ENCODE data around the gene PUSL1. TPM values are rescaled to one million over a fixed set of nuclear protein-coding genes. Genes with fewer than 3 reads are reported as not detected.

The PUSL1 gene
- total RNA-seq, 2 experiments from 2014 or later = 26.3 to 27.2 TPM

- no peaks in the 10 kb centered on the region for H3K9me3 Mint-ChIP-seq (ENCODE audit: low read depth)
- no peaks in the 10 kb centered on the region for H3K36me3 Mint-ChIP-seq
Measured at GRCh38 chr1:1348420-1349255, 40.2 kb downstream of the PUSL1 start.

DNA sequence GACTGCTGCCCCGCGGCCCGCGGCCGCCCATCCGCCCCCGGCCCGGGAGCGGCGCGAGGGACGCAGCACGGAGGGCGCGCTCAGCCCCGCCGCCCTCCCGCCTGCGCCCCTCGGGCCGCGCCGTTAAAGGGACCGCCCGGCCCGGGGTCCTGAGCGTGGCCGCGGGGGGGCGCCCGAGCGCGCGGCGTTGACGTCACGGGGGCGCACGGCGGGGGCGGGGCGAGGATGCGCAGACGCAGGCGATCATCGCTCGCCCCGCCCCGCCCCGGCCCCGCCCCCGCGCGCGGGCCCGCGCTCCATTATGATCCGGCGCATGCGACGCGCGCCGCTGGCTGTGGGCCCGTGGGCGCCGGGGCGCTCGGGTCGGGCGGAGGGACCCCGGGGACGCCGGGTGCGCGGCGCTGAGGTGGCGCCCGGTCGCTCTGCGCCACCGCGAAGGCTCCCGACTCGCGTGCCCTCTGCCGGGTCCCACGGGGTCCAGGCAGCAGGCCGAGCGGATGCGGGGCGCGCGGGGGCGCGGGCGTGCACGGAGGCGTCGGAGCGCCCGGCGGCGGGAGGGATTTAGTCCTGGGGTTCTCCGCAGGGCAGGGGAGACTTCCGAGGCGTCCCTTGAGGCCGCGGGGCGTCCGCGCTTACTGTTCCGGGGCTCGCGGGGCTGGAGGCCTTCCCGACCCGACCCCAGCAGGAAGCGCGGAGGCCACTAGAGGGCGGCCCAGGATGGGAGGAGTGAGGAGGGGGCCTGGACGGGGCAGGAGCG is 41.0 kb downstream of the PUSL1 start, which contains the start of gene DVL1:
Gene DVL1, minus strand, starts transcription at position 163 of the 757 bp plus-strand sequence. CDS start 353 bp downstream, outside the sequence.
- CTCF ChIA-PET = interaction anchor here (1.2 to 1.8 kb wide), 3 partner anchors 22 to 92 kb away, joined by 3 to 16 read pairs (median 16); partner anchors contain the start of gene AURKAIP1
- Mint-ChIP-seq H3K9me3 (ENCODE audit: low read depth) (no peaks in the 10 kb centered on the region), H3K36me3 (no peaks in the 10 kb centered on the region), H3K4me3 (peak within 1 kb of the TSS; percentile 71), H3K27me3 (peaks cover 25% of the 10 kb centered on the region), H3K4me1 (peaks cover 25% of the 10 kb centered on the region), H3K27ac (peak within 1 kb of the TSS; percentile 24)
- DNase-seq (peak; percentile 79), ATAC-seq (peak; percentile 83)

More at GRCh38 chr1:1348420-1349255, 40.2 kb downstream of the PUSL1 start:
- Mint-ChIP-seq H3K4me1 (peaks cover 23% of the 10 kb centered on the region), H3K4me3 (peak overlapping the region; percentile 71), H3K27ac (peak overlapping the region; percentile 24), H3K27me3 (peaks cover 18% of the 10 kb centered on the region)
- DNase-seq (no peak), ATAC-seq (peak; percentile 50)
- CTCF ChIA-PET = interaction anchor here (1.0 to 1.9 kb wide), 7 partner anchors 23 to 227 kb away, joined by 3 to 16 read pairs (median 6); partner anchors contain the start of genes AURKAIP1 and CCNL2

GRCh38 chr1:1351511-1352427 is 43.4 kb downstream of the PUSL1 start:
- CTCF ChIA-PET = interaction anchor here (1.7 to 5.0 kb wide), 2 partner anchors 19 to 89 kb away, joined by 3 to 42 read pairs; no protein-coding TSS in a partner anchor
- H3K9me3 Mint-ChIP-seq (ENCODE audit: low read depth) = no peaks in the 10 kb centered on the region
- H3K27ac Mint-ChIP-seq = no peak overlapping the region
- H3K4me1 Mint-ChIP-seq = peaks cover 19% of the 10 kb centered on the region
- peak overlapping the region; percentile 37 for H3K4me3 Mint-ChIP-seq
- H3K36me3 Mint-ChIP-seq = no peaks in the 10 kb centered on the region
- peaks cover 25% of the 10 kb centered on the region for H3K27me3 Mint-ChIP-seq
- DNase-seq (no peak), ATAC-seq (no peak)

DNA sequence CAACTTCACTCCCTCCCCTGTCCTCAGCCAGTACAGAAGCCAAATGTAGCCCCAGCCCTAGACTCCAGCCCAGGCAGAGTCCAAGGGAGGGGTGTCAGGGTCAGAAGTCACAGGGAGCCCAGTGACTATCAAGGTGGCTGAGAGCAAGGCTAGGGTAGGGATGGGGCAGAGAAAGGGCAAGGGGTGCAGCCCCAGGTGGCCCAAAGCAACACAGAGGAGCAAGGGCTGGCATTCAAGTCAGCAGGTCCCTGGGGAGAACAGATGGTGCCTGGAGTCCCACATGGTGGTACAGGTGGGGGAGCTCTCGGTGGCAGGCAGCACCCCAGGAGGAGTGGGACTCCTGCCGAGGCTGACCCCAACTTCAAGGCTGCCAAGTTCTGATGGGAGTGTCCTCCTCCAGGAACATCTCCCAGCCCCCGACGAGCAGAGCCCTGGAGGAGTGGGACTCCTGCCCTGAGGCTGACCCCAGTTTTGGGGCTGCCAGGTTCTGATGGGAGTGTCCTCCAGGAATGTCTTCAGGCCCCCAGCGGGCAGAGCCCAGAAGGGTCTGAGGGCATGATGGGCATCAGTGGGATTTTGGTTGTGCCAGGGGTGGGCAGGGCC is 44.5 kb downstream of the PUSL1 start:
- H3K36me3 Mint-ChIP-seq = no peaks in the 10 kb centered on the region
- no peaks in the 10 kb centered on the region for H3K9me3 Mint-ChIP-seq (ENCODE audit: low read depth)
- peaks cover 10% of the 10 kb centered on the region for H3K4me1 Mint-ChIP-seq
- H3K4me3 Mint-ChIP-seq = no peak overlapping the region
- ATAC-seq = no peak
- no peak for DNase-seq
- CTCF ChIA-PET = interaction anchor here (1.0 to 5.0 kb wide), 3 partner anchors 17 to 88 kb away, joined by 3 to 42 read pairs (median 3); partner anchors contain the start of gene CCNL2
- peaks cover 25% of the 10 kb centered on the region for H3K27me3 Mint-ChIP-seq
- H3K27ac Mint-ChIP-seq = no peak overlapping the region

GRCh38 chr1:1353389-1354151 is 45.2 kb downstream of the PUSL1 start:
- Mint-ChIP-seq H3K36me3 (no peaks in the 10 kb centered on the region), H3K27me3 (peaks cover 25% of the 10 kb centered on the region), H3K9me3 (ENCODE audit: low read depth) (no peaks in the 10 kb centered on the region), H3K4me3 (no peak overlapping the region), H3K27ac (no peak overlapping the region), H3K4me1 (peaks cover 7% of the 10 kb centered on the region)
- DNase-seq = no peak
- CTCF ChIA-PET = interaction anchor here (1.0 to 5.0 kb wide), 3 partner anchors 17 to 87 kb away, joined by 3 to 42 read pairs (median 3); partner anchors contain the start of gene CCNL2
- ATAC-seq = no peak

DNA sequence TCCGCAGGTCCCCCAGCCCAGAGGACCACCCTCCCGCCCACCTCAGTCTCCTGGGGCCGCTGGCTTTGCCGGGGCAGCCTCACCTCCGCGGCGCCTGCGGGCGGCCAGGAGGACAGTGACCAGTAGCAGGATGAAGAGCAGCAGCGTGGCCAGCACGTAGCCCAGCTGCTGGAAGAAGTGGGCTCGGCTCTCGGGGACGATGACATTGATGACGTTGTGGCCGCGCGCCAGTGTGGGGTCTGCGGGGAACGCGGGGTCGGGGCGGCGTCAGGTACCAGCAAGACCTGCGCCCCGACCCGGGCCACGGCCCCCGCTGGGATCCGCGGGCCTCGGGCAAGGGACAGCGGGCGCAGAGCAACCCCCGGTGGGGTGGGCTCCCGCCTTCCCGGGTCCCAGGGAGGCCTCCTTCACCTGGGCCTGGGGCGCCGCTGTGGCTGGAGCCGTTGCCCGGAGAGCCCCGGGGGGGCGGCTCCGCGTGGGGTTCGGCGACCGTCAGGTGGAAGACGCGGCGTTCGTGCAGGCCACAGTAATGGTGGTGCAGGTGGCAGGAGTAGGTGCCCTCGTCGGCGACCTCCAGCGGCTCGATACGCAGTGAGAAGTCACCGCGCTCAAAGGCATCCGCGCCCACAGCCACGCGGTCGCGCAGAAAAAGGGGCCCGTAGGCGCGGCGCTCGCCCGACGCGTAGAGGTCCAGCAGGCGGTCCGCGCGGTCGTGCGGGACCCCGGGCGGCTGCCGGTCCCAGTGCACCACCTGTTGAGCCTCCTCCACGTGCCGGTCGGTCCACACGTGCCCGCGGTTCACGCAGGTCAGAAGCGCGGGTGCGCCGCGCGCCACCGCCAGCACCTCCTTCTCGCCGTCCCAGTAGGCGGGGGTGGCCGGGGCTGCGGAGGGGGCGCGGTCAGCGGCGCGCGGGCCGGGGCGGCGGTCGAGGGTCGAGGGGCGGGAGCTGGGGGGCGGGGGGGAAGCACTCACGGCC is 46.2 kb downstream of the PUSL1 start:
- Mint-ChIP-seq H3K9me3 (ENCODE audit: low read depth) (no peaks in the 10 kb centered on the region), H3K36me3 (no peaks in the 10 kb centered on the region), H3K27ac (no peak overlapping the region), H3K4me3 (no peak overlapping the region), H3K4me1 (peaks cover 15% of the 10 kb centered on the region), H3K27me3 (peaks cover 25% of the 10 kb centered on the region)
- CTCF ChIA-PET = interaction anchor here (5.0 kb wide), 1 partner anchor 16 kb away, joined by 42 read pairs; no protein-coding TSS in a partner anchor
- DNase-seq = no peak
- ATAC-seq = no peak

- DNase-seq (no peak), ATAC-seq (no peak)
- Mint-ChIP-seq H3K36me3 (no peaks in the 10 kb centered on the region), H3K4me3 (no peak overlapping the region), H3K9me3 (ENCODE audit: low read depth) (no peaks in the 10 kb centered on the region), H3K27ac (no peak overlapping the region), H3K27me3 (peaks cover 25% of the 10 kb centered on the region), H3K4me1 (peaks cover 15% of the 10 kb centered on the region)
- CTCF ChIA-PET = interaction anchor here (5.0 kb wide), 1 partner anchor 15 kb away, joined by 42 read pairs; no protein-coding TSS in a partner anchor
Measured at GRCh38 chr1:1355416-1355815, 47.0 kb downstream of the PUSL1 start.

DNA sequence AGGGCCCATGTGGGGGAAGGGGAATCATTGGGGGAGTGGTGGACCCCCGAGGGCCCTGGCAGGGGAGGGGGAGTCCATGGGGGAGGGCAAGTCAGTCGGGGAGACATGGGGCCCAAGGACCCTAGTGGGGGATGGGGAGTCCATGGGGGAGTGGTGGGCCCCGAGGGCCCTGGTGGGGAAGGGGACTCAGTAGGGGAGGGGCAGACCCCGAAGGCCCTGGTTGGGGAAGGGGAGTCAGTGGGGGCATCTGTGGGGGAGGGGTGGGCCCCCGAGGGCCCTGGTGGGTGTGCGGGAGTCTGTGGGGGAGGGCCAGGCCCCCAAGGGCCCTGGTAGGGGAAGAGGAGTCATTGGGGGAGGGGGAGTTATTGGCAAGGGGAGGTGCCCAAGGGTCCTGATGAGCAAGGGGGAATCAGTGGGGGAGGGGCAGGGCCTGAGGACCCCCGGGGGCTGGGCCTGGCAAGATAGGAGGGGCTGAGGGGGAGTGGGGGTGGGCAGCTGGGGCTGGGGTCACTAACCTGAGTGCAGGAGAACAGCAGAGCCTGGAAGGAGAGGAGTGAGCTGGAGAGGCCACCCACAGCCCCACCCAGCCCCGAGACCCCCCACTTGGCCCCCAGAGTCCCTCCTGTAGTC is 47.9 kb downstream of the PUSL1 start:
- Mint-ChIP-seq H3K4me3 (no peak overlapping the region), H3K36me3 (no peaks in the 10 kb centered on the region)
- CTCF ChIA-PET = interaction anchor here (5.0 kb wide), 1 partner anchor 14 kb away, joined by 42 read pairs; no protein-coding TSS in a partner anchor

DNA sequence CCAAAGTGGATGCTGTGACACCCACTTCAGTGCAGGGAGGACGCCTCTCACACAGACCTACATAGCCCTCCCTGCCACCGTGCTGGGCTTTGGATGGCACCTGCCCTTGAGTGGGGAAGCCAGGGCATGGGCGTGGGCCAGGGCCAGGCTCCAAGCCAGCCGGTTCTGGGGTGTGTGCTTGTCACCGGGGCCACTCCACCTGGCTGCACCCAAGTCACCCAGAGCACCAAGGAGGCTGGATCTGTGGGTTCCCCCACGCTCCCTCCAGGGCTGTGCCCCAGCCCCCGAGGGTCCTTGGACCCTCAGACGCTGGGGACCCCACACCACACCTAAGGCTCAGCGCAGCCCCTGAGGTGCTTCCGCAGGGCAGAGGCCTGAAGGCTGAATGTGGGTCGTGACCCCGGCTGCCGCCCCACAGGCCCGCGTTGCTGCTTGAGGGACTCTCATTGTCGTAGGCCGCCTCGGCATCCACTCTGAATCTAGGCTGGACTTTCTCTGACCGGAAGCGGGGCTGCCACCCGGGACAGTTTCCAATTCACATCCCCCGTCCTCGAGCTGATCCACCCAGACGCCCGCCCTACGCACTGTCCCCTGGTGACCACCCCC is 48.5 kb downstream of the PUSL1 start:
- CTCF ChIA-PET = interaction anchor here (1.2 kb wide), 1 partner anchor 15 kb away, joined by 3 read pairs; no protein-coding TSS in a partner anchor
- H3K9me3 Mint-ChIP-seq (ENCODE audit: low read depth) = no peaks in the 10 kb centered on the region
- no peak overlapping the region for H3K27ac Mint-ChIP-seq
- peaks cover 15% of the 10 kb centered on the region for H3K4me1 Mint-ChIP-seq
- DNase-seq (no peak), ATAC-seq (no peak)
- H3K4me3 Mint-ChIP-seq = no peak overlapping the region
- H3K36me3 Mint-ChIP-seq = no peaks in the 10 kb centered on the region
- peaks cover 25% of the 10 kb centered on the region for H3K27me3 Mint-ChIP-seq

More for the DNA sequence above, 47.9 kb downstream of the PUSL1 start:
- no peak overlapping the region for H3K27ac Mint-ChIP-seq
- DNase-seq (no peak), ATAC-seq (no peak)
- H3K4me1 Mint-ChIP-seq = peaks cover 15% of the 10 kb centered on the region
- no peaks in the 10 kb centered on the region for H3K9me3 Mint-ChIP-seq (ENCODE audit: low read depth)
- H3K27me3 Mint-ChIP-seq = peaks cover 25% of the 10 kb centered on the region

- Mint-ChIP-seq H3K36me3 (no peaks in the 10 kb centered on the region), H3K4me3 (no peak overlapping the region), H3K27me3 (peaks cover 14% of the 10 kb centered on the region), H3K4me1 (peaks cover 11% of the 10 kb centered on the region), H3K27ac (no peak overlapping the region), H3K9me3 (ENCODE audit: low read depth) (no peaks in the 10 kb centered on the region)
- ATAC-seq = no peak
- CTCF ChIA-PET = interaction anchor here (1.2 to 1.7 kb wide), 2 partner anchors 14 to 17 kb away, joined by 3 to 5 read pairs; partner anchors contain the start of gene AURKAIP1
- no peak for DNase-seq
Measured at GRCh38 chr1:1357871-1358432, 49.6 kb downstream of the PUSL1 start.
